HEK293 (cell line): ENCODE results near the gene COL3A1.

Experiments
- CTCF ChIA-PET: fragments of 350-600 bp; formaldehyde crosslinking; extraction: SDS; loops from one replicate; lab custom pipeline; 2021; ENCODE audit warnings: antibody characterized with exemption; lab: Yijun Ruan, JAX
- POLR2A ChIA-PET: fragments of 300-600 bp; formaldehyde crosslinking; extraction: SDS; loops from one replicate; lab custom pipeline; 2020; ENCODE audit warnings: antibody characterized with exemption, inconsistent platforms; lab: Yijun Ruan, JAX
- H3K27ac ChIP-seq: fragments of 200-500 bp; sonication (Bioruptor generic); 2 replicates; pipeline ENCODE4 v1.5.1; 2014; ENCODE audit warnings: low read depth, low read length, control low read depth, inconsistent platforms; ENCODE audit errors: extremely low read depth
- H3K36me3 ChIP-seq, 2 experiments: fragments of 200-500 bp in 1 of 2; sonication (Bioruptor generic) in 1 of 2; 1 replicate in 1 of 2; 2 replicates in 1 of 2; pipeline ENCODE4 v1.5.1; 2014 to 2017; ENCODE audit warnings: inconsistent platforms in 2 of 2, low read length in 2 of 2; ENCODE audit not compliant: control insufficient read depth in 2 of 2, insufficient read depth in 1 of 2
- H3K4me1 ChIP-seq: fragments of 200-500 bp; sonication (Bioruptor generic); 2 replicates; pipeline ENCODE4 v1.5.1; 2014; ENCODE audit warnings: mild to moderate bottlenecking, low read length, inconsistent platforms; ENCODE audit not compliant: control insufficient read depth, insufficient read depth
- H3K4me3 ChIP-seq: 2 replicates; pipeline ENCODE4 v1.5.1; 2011; ENCODE audit warnings: low read depth, mild to moderate bottlenecking, control low read depth, low read length, moderate library complexity
- H3K9me3 ChIP-seq: fragments of 200-500 bp; sonication (Bioruptor generic); 2 replicates; pipeline ENCODE4 v1.5.1; 2014; ENCODE audit warnings: low read depth, low read length, inconsistent platforms; ENCODE audit not compliant: control insufficient read depth, insufficient read depth
- GLIS1 ChIP-seq: fragments of 450-650 bp; formaldehyde crosslinking; IDR thresholded peaks from 2 replicates; pipeline ENCODE4 v1.5.1; 2016; ENCODE audit warnings: missing biosample characterization, missing genetic modification characterization
- KLF8 ChIP-seq: fragments of 450-650 bp; formaldehyde crosslinking; IDR thresholded peaks from 2 replicates; pipeline ENCODE4 v1.5.1; 2016; ENCODE audit warnings: missing biosample characterization, missing genetic modification characterization
- ZBTB7A ChIP-seq: fragments of 450-650 bp; formaldehyde crosslinking; IDR thresholded peaks from 2 replicates; pipeline ENCODE4 v1.5.1; 2016; ENCODE audit warnings: low read depth, missing biosample characterization, missing genetic modification characterization
- ZFP37 ChIP-seq: fragments of 450-650 bp; formaldehyde crosslinking; IDR thresholded peaks from 2 replicates; pipeline ENCODE4 v1.5.1; 2016; ENCODE audit warnings: missing biosample characterization, missing genetic modification characterization
- ZNF112 ChIP-seq: fragments of 450-650 bp; formaldehyde crosslinking; IDR thresholded peaks from 2 replicates; pipeline ENCODE4 v1.5.0; 2017; ENCODE audit warnings: missing biosample characterization, missing genetic modification characterization
- ZNF121 ChIP-seq: fragments of 450-650 bp; formaldehyde crosslinking; IDR thresholded peaks from 2 replicates; pipeline ENCODE4 v1.5.1; 2016; ENCODE audit warnings: missing biosample characterization, missing genetic modification characterization
- ZNF155 ChIP-seq: fragments of 450-650 bp; formaldehyde crosslinking; IDR thresholded peaks from 2 replicates; pipeline ENCODE4 v1.5.1; 2016; ENCODE audit warnings: missing biosample characterization, missing genetic modification characterization
- ZNF175 ChIP-seq: fragments of 450-650 bp; formaldehyde crosslinking; IDR thresholded peaks from 2 replicates; pipeline ENCODE4 v1.5.1; 2016; ENCODE audit warnings: missing biosample characterization, missing genetic modification characterization
- ZNF223 ChIP-seq: fragments of 450-650 bp; formaldehyde crosslinking; IDR thresholded peaks from 2 replicates; pipeline ENCODE4 v1.5.1; 2016; ENCODE audit warnings: missing biosample characterization, missing genetic modification characterization
- ZNF23 ChIP-seq: fragments of 450-650 bp; formaldehyde crosslinking; IDR thresholded peaks from 2 replicates; pipeline ENCODE4 v1.5.1; 2016; ENCODE audit warnings: missing biosample characterization, missing genetic modification characterization, borderline replicate concordance
- ZNF239 ChIP-seq: fragments of 450-650 bp; formaldehyde crosslinking; IDR thresholded peaks from 2 replicates; pipeline ENCODE4 v1.5.1; 2016; ENCODE audit warnings: missing biosample characterization, missing genetic modification characterization
- ZNF248 ChIP-seq: fragments of 450-650 bp; formaldehyde crosslinking; IDR thresholded peaks from 2 replicates; pipeline ENCODE4 v1.5.1; 2017; ENCODE audit warnings: missing biosample characterization, missing genetic modification characterization
- ZNF341 ChIP-seq: fragments of 450-650 bp; formaldehyde crosslinking; IDR thresholded peaks from 2 replicates; pipeline ENCODE4; 2016; ENCODE audit warnings: low read depth, missing biosample characterization, missing genetic modification characterization
- ZNF530 ChIP-seq: fragments of 450-650 bp; formaldehyde crosslinking; IDR thresholded peaks from 2 replicates; pipeline ENCODE4 v1.5.1; 2016; ENCODE audit warnings: low read depth, missing biosample characterization, missing genetic modification characterization
- ZNF561 ChIP-seq: fragments of 450-650 bp; IDR thresholded peaks from 2 replicates; pipeline ENCODE4 v1.5.1; 2018; ENCODE audit warnings: missing biosample characterization, missing genetic modification characterization, borderline replicate concordance
- ZSCAN16 ChIP-seq: fragments of 450-650 bp; formaldehyde crosslinking; IDR thresholded peaks from 2 replicates; pipeline ENCODE4 v1.5.1; 2016; ENCODE audit warnings: missing biosample characterization, missing genetic modification characterization
- ZSCAN30 ChIP-seq: fragments of 450-650 bp; IDR thresholded peaks from 2 replicates; pipeline ENCODE4 v1.5.1; 2018; ENCODE audit warnings: missing biosample characterization, mild to moderate bottlenecking, missing genetic modification characterization, moderate library complexity
- TF ChIP-seq, protein P1 (sequence below): fragments of 450-650 bp; formaldehyde crosslinking; IDR thresholded peaks from 2 replicates; pipeline ENCODE4 v1.5.1; 2017; ENCODE audit warnings: missing biosample characterization, missing genetic modification characterization
- TF ChIP-seq, protein P2 (sequence below): fragments of 450-650 bp; formaldehyde crosslinking; IDR thresholded peaks from 2 replicates; pipeline ENCODE4 v1.5.1; 2016; ENCODE audit warnings: missing biosample characterization, missing genetic modification characterization
- TF ChIP-seq, protein P3 (sequence below): fragments of 450-650 bp; formaldehyde crosslinking; IDR thresholded peaks from 2 replicates; pipeline ENCODE4 v1.5.1; 2016; ENCODE audit warnings: missing biosample characterization, missing genetic modification characterization, low read depth

The COL3A1 gene

DNA sequence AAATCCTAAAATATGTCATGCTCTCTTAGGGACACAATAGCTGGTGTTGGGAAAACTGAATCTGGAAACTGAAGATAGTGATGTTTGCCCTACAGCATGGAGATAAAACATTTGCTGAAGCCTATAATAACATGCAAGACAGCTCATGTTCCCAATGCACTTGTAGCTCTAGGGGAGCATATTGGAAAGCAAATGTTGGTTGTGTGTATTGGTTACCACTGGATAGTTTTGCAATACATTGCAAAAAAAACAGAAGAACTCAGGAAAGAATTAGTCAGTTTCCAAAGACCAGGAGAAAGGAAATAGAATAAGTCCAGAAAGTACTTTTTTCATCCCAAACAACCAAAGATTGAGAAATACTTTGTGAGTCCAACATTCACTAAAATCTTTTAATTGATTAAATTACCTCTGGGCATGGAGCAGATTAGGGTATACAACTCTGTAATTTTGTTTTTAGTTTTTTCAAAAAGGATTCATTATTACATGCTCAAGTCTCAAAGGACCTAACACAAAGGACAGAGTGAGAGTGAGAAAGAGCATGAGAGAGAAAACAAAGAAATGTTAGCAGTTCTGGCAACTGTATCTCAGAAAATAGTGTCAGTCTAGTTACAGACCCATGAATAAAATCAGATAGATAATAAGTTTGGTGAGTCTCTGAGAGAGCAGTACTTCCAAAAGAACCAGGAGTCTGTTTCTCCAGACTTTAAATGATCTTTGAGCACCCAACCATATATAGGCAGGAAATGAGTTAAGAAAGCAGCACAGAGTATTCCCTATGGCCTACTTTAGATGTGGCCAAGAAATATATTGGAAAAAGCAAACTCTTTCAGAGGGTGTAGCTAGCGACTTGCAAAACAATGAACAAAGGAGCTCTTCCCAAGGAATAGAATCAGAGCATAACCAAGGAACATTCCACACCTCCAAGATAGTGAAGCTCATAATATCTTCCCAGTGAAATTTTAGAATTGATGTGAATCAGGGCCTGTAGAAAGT lies 36.6 kb upstream of the COL3A1 start:
- ChIA-PET POLR2A (no interaction called here), CTCF (no interaction called here)
- H3K27ac ChIP-seq, result no peak overlapping the region
- H3K36me3 ChIP-seq, result no peaks in the 10 kb centered on the region
- no peak overlapping the region for H3K4me3 ChIP-seq
- H3K9me3 ChIP-seq, result no peaks in the 10 kb centered on the region
- TF ChIP-seq ZNF239 (tag by site-specific recombination) (no peak), ZNF223 (no peak), ZNF112 (no peak), KLF8 (tag by site-specific recombination) (no peak), ZSCAN16 (tag by site-specific recombination) (no peak), GLIS1 (tag by site-specific recombination) (no peak), ZNF248 (tag by site-specific recombination) (no peak), ZNF121 (tag by site-specific recombination) (no peak), ZNF561 (no peak), ZBTB7A (tag by site-specific recombination) (no peak), ZNF175 (no peak), ZNF341 (no peak), ZNF530 (tag by site-specific recombination) (no peak), ZSCAN30 (tag by site-specific recombination) (no peak), ZNF155 (tag by site-specific recombination) (no peak), ZNF23 (no peak), ZFP37 (tag by site-specific recombination) (no peak)
- TF ChIP-seq, protein P1, sequence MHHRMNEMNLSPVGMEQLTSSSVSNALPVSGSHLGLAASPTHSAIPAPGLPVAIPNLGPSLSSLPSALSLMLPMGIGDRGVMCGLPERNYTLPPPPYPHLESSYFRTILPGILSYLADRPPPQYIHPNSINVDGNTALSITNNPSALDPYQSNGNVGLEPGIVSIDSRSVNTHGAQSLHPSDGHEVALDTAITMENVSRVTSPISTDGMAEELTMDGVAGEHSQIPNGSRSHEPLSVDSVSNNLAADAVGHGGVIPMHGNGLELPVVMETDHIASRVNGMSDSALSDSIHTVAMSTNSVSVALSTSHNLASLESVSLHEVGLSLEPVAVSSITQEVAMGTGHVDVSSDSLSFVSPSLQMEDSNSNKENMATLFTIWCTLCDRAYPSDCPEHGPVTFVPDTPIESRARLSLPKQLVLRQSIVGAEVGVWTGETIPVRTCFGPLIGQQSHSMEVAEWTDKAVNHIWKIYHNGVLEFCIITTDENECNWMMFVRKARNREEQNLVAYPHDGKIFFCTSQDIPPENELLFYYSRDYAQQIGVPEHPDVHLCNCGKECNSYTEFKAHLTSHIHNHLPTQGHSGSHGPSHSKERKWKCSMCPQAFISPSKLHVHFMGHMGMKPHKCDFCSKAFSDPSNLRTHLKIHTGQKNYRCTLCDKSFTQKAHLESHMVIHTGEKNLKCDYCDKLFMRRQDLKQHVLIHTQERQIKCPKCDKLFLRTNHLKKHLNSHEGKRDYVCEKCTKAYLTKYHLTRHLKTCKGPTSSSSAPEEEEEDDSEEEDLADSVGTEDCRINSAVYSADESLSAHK, result no peak
- TF ChIP-seq, protein P2, sequence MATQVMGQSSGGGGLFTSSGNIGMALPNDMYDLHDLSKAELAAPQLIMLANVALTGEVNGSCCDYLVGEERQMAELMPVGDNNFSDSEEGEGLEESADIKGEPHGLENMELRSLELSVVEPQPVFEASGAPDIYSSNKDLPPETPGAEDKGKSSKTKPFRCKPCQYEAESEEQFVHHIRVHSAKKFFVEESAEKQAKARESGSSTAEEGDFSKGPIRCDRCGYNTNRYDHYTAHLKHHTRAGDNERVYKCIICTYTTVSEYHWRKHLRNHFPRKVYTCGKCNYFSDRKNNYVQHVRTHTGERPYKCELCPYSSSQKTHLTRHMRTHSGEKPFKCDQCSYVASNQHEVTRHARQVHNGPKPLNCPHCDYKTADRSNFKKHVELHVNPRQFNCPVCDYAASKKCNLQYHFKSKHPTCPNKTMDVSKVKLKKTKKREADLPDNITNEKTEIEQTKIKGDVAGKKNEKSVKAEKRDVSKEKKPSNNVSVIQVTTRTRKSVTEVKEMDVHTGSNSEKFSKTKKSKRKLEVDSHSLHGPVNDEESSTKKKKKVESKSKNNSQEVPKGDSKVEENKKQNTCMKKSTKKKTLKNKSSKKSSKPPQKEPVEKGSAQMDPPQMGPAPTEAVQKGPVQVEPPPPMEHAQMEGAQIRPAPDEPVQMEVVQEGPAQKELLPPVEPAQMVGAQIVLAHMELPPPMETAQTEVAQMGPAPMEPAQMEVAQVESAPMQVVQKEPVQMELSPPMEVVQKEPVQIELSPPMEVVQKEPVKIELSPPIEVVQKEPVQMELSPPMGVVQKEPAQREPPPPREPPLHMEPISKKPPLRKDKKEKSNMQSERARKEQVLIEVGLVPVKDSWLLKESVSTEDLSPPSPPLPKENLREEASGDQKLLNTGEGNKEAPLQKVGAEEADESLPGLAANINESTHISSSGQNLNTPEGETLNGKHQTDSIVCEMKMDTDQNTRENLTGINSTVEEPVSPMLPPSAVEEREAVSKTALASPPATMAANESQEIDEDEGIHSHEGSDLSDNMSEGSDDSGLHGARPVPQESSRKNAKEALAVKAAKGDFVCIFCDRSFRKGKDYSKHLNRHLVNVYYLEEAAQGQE (tag by site-specific recombination), result no peak
- TF ChIP-seq, protein P3, sequence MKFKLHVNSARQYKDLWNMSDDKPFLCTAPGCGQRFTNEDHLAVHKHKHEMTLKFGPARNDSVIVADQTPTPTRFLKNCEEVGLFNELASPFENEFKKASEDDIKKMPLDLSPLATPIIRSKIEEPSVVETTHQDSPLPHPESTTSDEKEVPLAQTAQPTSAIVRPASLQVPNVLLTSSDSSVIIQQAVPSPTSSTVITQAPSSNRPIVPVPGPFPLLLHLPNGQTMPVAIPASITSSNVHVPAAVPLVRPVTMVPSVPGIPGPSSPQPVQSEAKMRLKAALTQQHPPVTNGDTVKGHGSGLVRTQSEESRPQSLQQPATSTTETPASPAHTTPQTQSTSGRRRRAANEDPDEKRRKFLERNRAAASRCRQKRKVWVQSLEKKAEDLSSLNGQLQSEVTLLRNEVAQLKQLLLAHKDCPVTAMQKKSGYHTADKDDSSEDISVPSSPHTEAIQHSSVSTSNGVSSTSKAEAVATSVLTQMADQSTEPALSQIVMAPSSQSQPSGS (tag by site-specific recombination), result no peak
- no peaks in the 10 kb centered on the region for H3K4me1 ChIP-seq
